SU-DHL-6 (cell line): ENCODE results near the gene SPATA31E1.

Source experiments
- H2AFZ ChIP-seq: fragments of 200-600 bp; sonication (generic); 2 replicates; pipeline ENCODE4 v1.6.1; 2014; ENCODE audit warnings: low read depth, mild to moderate bottlenecking, moderate library complexity, mixed read lengths, antibody characterized with exemption, low read length; ENCODE audit not compliant: severe bottlenecking
- H3F3A ChIP-seq: fragments of 200-600 bp; shearing (Covaris generic); 2 replicates; pipeline ENCODE4 v1.6.0; 2016; ENCODE audit warnings: antibody characterized with exemption, mild to moderate bottlenecking; ENCODE audit not compliant: insufficient read depth
- H3K27ac ChIP-seq: fragments of 200-600 bp; sonication (generic); 2 replicates; pipeline ENCODE4 v1.5.1; 2016; ENCODE audit warnings: low read depth, mild to moderate bottlenecking, low read length, moderate library complexity, mixed read lengths
- H3K27me3 ChIP-seq: fragments of 200-600 bp; sonication (generic), shearing (Covaris generic); 2 replicates; pipeline ENCODE4 v1.6.0; 2014; ENCODE audit warnings: mild to moderate bottlenecking, low read length
- H3K36me3 ChIP-seq: fragments of 200-600 bp; sonication (generic); 2 replicates; pipeline ENCODE4 v1.6.1; 2014; ENCODE audit warnings: mild to moderate bottlenecking, low read length, mixed read lengths
- H3K4me2 ChIP-seq: fragments of 300-600, 200-600 bp; shearing (Covaris generic), sonication (generic); 2 replicates; pipeline ENCODE4 v1.6.0; 2014; ENCODE audit warnings: low read length, low read depth, mild to moderate bottlenecking; ENCODE audit not compliant: poor library complexity, severe bottlenecking
- H3K4me3 ChIP-seq: fragments of 200-600 bp; sonication (generic); 2 replicates; pipeline ENCODE4 v1.5.1; 2014; ENCODE audit warnings: antibody characterized with exemption, low read length, mild to moderate bottlenecking, mixed read lengths; ENCODE audit not compliant: insufficient read depth, poor library complexity, severe bottlenecking
- H3K79me2 ChIP-seq: fragments of 200-600 bp; sonication (generic); 2 replicates; pipeline ENCODE4 v1.6.1; 2014; ENCODE audit warnings: mild to moderate bottlenecking, low read length, moderate library complexity; ENCODE audit not compliant: insufficient read depth
- H3K9ac ChIP-seq: fragments of 200-600 bp; sonication (generic); 2 replicates; pipeline ENCODE4 v1.7.0; 2014; ENCODE audit warnings: mild to moderate bottlenecking, low read length
- H3K9me2 ChIP-seq: fragments of 200-600 bp; sonication (generic); replicated peaks from 2 replicates; pipeline ENCODE4 v1.6.1; 2014; ENCODE audit warnings: low read length; ENCODE audit not compliant: insufficient read depth
- H3K9me3 ChIP-seq: fragments of 200-600 bp; sonication (generic); 2 replicates; pipeline ENCODE4 v1.6.1; 2014; ENCODE audit warnings: low read length, mixed read lengths; ENCODE audit not compliant: insufficient read depth
- H4K20me1 ChIP-seq: fragments of 200-600 bp; sonication (generic); 2 replicates; pipeline ENCODE4 v1.6.1; 2014; ENCODE audit warnings: low read depth, mild to moderate bottlenecking, antibody characterized with exemption, low read length, moderate library complexity, mixed read lengths
- EZH2phosphoT487 ChIP-seq: fragments of 200-600 bp; sonication (generic), shearing (Covaris generic); conservative IDR thresholded peaks from 2 replicates; pipeline ENCODE4 v1.6.1; 2018; ENCODE audit warnings: mild to moderate bottlenecking, antibody characterized with exemption, low read length, moderate library complexity, mixed read lengths
- TF ChIP-seq, protein P1 (sequence below): fragments of 200-600 bp; sonication (generic); IDR thresholded peaks from one replicate; pipeline ENCODE4 v1.5.1; 2017; ENCODE audit warnings: antibody characterized with exemption, mild to moderate bottlenecking, low read length, moderate library complexity; ENCODE audit not compliant: insufficient read depth, poor library complexity, severe bottlenecking

Gene SPATA31E1

GRCh38 chr9:87853302-87853701 lies 29.4 kb upstream of the SPATA31E1 start:
- H3K9me2 ChIP-seq = no peaks in the 10 kb centered on the region
- H3K9me3 ChIP-seq = no peaks in the 10 kb centered on the region
- H3K4me3 ChIP-seq = no peak overlapping the region
- TF ChIP-seq EZH2phosphoT487 = no peak
- TF ChIP-seq, protein P1, sequence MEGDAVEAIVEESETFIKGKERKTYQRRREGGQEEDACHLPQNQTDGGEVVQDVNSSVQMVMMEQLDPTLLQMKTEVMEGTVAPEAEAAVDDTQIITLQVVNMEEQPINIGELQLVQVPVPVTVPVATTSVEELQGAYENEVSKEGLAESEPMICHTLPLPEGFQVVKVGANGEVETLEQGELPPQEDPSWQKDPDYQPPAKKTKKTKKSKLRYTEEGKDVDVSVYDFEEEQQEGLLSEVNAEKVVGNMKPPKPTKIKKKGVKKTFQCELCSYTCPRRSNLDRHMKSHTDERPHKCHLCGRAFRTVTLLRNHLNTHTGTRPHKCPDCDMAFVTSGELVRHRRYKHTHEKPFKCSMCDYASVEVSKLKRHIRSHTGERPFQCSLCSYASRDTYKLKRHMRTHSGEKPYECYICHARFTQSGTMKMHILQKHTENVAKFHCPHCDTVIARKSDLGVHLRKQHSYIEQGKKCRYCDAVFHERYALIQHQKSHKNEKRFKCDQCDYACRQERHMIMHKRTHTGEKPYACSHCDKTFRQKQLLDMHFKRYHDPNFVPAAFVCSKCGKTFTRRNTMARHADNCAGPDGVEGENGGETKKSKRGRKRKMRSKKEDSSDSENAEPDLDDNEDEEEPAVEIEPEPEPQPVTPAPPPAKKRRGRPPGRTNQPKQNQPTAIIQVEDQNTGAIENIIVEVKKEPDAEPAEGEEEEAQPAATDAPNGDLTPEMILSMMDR = no peak
- no peaks in the 10 kb centered on the region for H3F3A ChIP-seq
- H2AFZ ChIP-seq = no peak overlapping the region
- H4K20me1 ChIP-seq = no peaks in the 10 kb centered on the region
- no peak overlapping the region for H3K9ac ChIP-seq
- H3K36me3 ChIP-seq = no peaks in the 10 kb centered on the region
- no peak overlapping the region for H3K4me2 ChIP-seq
- H3K27ac ChIP-seq = no peak overlapping the region
- H3K27me3 ChIP-seq = no peaks in the 10 kb centered on the region
- no peaks in the 10 kb centered on the region for H3K79me2 ChIP-seq

DNA sequence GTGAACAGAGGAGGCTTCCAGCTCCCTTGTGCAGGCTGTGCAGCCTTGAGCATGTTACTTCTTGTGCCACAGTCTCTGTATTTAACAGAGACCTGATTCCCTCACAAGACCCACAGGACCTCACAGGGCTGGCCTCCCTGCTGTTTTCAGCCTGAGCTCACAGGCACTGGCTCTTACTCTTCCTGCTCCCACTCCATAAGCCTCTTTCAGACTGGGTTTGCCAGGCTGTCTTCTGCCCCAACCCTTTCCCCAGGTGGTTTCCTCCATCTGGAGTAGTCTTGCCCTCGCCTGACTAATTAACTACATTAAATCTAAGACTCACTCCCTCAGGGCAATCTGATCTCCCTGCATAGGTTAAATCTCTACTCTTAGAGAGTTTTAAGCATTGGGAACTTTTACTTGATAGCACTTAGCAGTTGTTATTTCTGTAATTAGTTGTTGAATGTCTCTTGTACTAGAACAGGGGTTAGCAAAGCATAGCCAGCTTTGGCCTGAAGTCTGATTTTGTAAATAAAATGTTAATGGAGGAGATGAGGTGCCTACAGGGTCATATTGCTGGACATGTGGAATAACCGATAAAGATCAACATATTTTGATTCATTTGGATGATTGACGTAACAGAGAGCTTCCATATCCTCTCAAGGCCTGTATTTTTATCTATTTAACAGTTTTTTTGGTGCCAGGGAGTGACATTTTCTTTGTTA lies 28.6 kb upstream of the SPATA31E1 start:
- H3K9me3 ChIP-seq = no peaks in the 10 kb centered on the region

DNA sequence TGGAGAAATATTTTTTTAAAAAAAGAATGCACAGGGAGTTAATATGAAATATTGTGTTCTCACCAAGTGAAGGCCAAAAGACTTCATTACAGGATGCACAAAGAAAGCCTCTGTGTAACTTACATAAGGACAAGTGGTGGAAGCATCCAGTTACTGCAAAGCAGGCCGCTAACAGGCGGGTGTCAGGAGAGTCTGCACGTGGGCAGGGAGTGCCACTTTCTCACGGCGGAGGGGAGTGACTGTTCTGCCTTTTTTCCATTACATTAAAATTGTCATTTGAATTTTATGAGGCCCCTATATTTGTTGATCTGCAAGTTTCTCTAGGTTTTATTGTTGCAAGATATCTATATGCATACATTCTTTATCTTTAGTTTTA lies 28.1 kb upstream of the SPATA31E1 start:
- no peak overlapping the region for H3K4me3 ChIP-seq
- no peak overlapping the region for H3K9ac ChIP-seq
- no peak overlapping the region for H3K27ac ChIP-seq
- no peaks in the 10 kb centered on the region for H4K20me1 ChIP-seq
- H2AFZ ChIP-seq = no peak overlapping the region
- no peaks in the 10 kb centered on the region for H3K36me3 ChIP-seq
- H3F3A ChIP-seq = no peaks in the 10 kb centered on the region
- TF ChIP-seq, protein P1 = no peak
- no peak overlapping the region for H3K4me2 ChIP-seq
- no peaks in the 10 kb centered on the region for H3K79me2 ChIP-seq
- no peaks in the 10 kb centered on the region for H3K9me2 ChIP-seq
- no peaks in the 10 kb centered on the region for H3K9me3 ChIP-seq
- H3K27me3 ChIP-seq = no peaks in the 10 kb centered on the region

More for the DNA sequence above, 28.6 kb upstream of the SPATA31E1 start:
- Histone ChIP-seq H3F3A (no peaks in the 10 kb centered on the region), H3K27ac (no peak overlapping the region), H3K36me3 (no peaks in the 10 kb centered on the region), H3K4me2 (no peak overlapping the region), H3K79me2 (no peaks in the 10 kb centered on the region), H3K4me3 (no peak overlapping the region), H3K27me3 (no peaks in the 10 kb centered on the region), H2AFZ (no peak overlapping the region), H3K9ac (no peak overlapping the region), H3K9me2 (no peaks in the 10 kb centered on the region), H4K20me1 (no peaks in the 10 kb centered on the region)
- TF ChIP-seq EZH2phosphoT487 = no peak
- TF ChIP-seq, protein P1 = no peak
